T-cell (primary cell): ENCODE data around the gene CCBE1. TPM values are rescaled to one million over a fixed set of nuclear protein-coding genes. Genes with fewer than 3 reads are reported as not detected.
A peak's percentile ranks its signal among the peaks of the same experiment; 100 is the strongest.

Experiments used
- ATAC-seq, 4 experiments: fragments of 200-7000 bp in 3 of 4; fragments of 150-1000 bp in 1 of 4; cut with Tn5 transposase; replicated peaks in 1 of 4; 1 replicate in 3 of 4; 2 replicates in 1 of 4; pipeline ENCODE4 v1.10.0; 2021; ENCODE audit warnings: moderate library complexity in 3 of 4, mild to moderate bottlenecking in 2 of 4, moderate number of reproducible peaks in 1 of 4
- CTCF ChIA-PET, 2 donors: fragments of 300-600 bp; sonication (Branson Sonifier 250); formaldehyde crosslinking; loops; one replicate each; lab custom pipeline; 2022; ENCODE audit warnings: antibody characterized with exemption in 2 of 2; lab: Charles Lee
- POLR2A ChIA-PET, 2 donors: fragments of 300-600 bp; sonication (Branson Sonifier 250); formaldehyde crosslinking; loops; one replicate each; lab custom pipeline; 2022; ENCODE audit warnings: antibody characterized with exemption in 2 of 2; lab: Charles Lee
- DNase-seq, 35 experiments: peaks; one replicate each; pipeline versions ENCODE4 v3.0.0 to v3.0.0-alpha.2; 2013 to 2023
- H3K27ac ChIP-seq: one replicate; pipeline ENCODE4 v1.5.1; 2013; ENCODE audit warnings: low read length
- H3K27me3 ChIP-seq, 2 experiments: replicated peaks in 1 of 2; 1 replicate in 1 of 2; 2 replicates in 1 of 2; pipeline versions ENCODE4 v1.6.1 to v1.7.0; 2013; ENCODE audit warnings: low read length in 1 of 2, mixed read lengths in 1 of 2; ENCODE audit not compliant: control insufficient read depth in 2 of 2, insufficient read depth in 2 of 2; ENCODE audit errors: extremely low read depth in 1 of 2
- H3K36me3 ChIP-seq, 2 donors: 1 replicate in 1 of 2; 2 replicates in 1 of 2; pipeline versions ENCODE4 v1.6.1 to v1.7.0; 2013; ENCODE audit warnings: low read length in 1 of 2; ENCODE audit not compliant: control insufficient read depth in 2 of 2, insufficient read depth in 1 of 2; ENCODE audit errors: extremely low read depth in 1 of 2
- H3K4me1 ChIP-seq, 2 experiments: 1 replicate in 1 of 2; 2 replicates in 1 of 2; pipeline versions ENCODE4 v1.6.1 to v1.7.0; 2013; ENCODE audit warnings: low read length in 2 of 2, mixed read lengths in 1 of 2; ENCODE audit not compliant: insufficient read depth in 2 of 2, control insufficient read depth in 1 of 2; ENCODE audit errors: extremely low read depth in 1 of 2
- H3K4me3 ChIP-seq, 2 donors: 1 replicate in 1 of 2; 2 replicates in 1 of 2; pipeline versions ENCODE4 v1.5.1 to v1.7.0; 2013; ENCODE audit warnings: mild to moderate bottlenecking in 2 of 2, low read length in 1 of 2, moderate library complexity in 1 of 2; ENCODE audit not compliant: control insufficient read depth in 1 of 2; ENCODE audit errors: extremely low read depth in 1 of 2
- H3K9me3 ChIP-seq: 2 replicates; pipeline ENCODE4 v1.7.0; 2013
- H3K27ac Mint-ChIP-seq, 2 donors: one replicate each; pipeline ENCODE4 v1.8.0; 2020 to 2021; ENCODE audit warnings: mild to moderate bottlenecking in 2 of 2, mixed read lengths in 2 of 2
- H3K27me3 Mint-ChIP-seq, 2 donors: one replicate each; pipeline ENCODE4 v1.8.0; 2021 to 2022; ENCODE audit warnings: mixed read lengths in 2 of 2
- H3K36me3 Mint-ChIP-seq: one replicate; pipeline ENCODE4 v1.8.0; 2021; ENCODE audit warnings: mixed read lengths
- H3K4me1 Mint-ChIP-seq, 3 donors: one replicate each; pipeline ENCODE4 v1.8.0; 2020 to 2022; ENCODE audit warnings: mixed read lengths in 3 of 3, mild to moderate bottlenecking in 1 of 3
- H3K4me3 Mint-ChIP-seq, 3 donors: one replicate each; pipeline ENCODE4 v1.8.0; 2020 to 2022; ENCODE audit warnings: mild to moderate bottlenecking in 3 of 3, mixed read lengths in 3 of 3, moderate library complexity in 3 of 3
- H3K9me3 Mint-ChIP-seq, 3 donors: one replicate each; pipeline ENCODE4 v1.8.0; 2020 to 2022; ENCODE audit warnings: mixed read lengths in 3 of 3
- WGBS: methylation state at CpG from one replicate; pipeline ENCODE4 v1.1.5; 2013; ENCODE audit warnings: missing lambda C conversion rate; ENCODE audit not compliant: insufficient coverage; 5-methylcytosine and 5-hydroxymethylcytosine counted together
- total RNA-seq, 35 experiments: library from RNA in 6 of 35; stranded (reverse) in 6 of 35; fragments of 120-200 nt in 1 of 35; gene quantifications; one replicate each; pipeline versions ENCODE4 v1.2.1 to v1.2.4 and lab custom pipeline; 2013 to 2026

Gene CCBE1
- total RNA-seq, 5 donors from 2014 or later (not counting 1 experiment from before 2014, with no cell fraction given): 0.07 to 0.32 (median 0.29) TPM; not detected in 2

- H3K9me3 Mint-ChIP-seq: no peaks in the 10 kb centered on the region
- Histone ChIP-seq H3K9me3 (no peaks in the 10 kb centered on the region), H3K27ac (no peak overlapping the region), H3K4me1 (no peaks in the 10 kb centered on the region), H3K36me3 (no peaks in the 10 kb centered on the region), H3K4me3 (no peak overlapping the region), H3K27me3 (no peaks in the 10 kb centered on the region)
- ChIA-PET CTCF (interaction anchor here (0.9 to 4.3 kb wide), 25 partner anchors 13 to 634 kb away, joined by 3 to 57 read pairs (median 5); partner anchors contain the start of gene CPLX4 (in 1 of the 2)), POLR2A (interaction anchor here (0.6 to 0.7 kb wide), 2 partner anchors 11 to 16 kb away, joined by 3 read pairs; no protein-coding TSS in a partner anchor)
- 14% methylated on average over 8 of the region's 13 CpGs for WGBS
- H3K4me3 Mint-ChIP-seq: no peak overlapping the region
- peaks cover 4 to 6% of the 10 kb centered on the region in 2 donors for H3K27me3 Mint-ChIP-seq
- H3K27ac Mint-ChIP-seq: no peak overlapping the region
- DNase-seq (peak; percentile 9 to 75 (median 52)), ATAC-seq (peak; percentile 82 to 92 (median 85))
- H3K36me3 Mint-ChIP-seq: no peaks in the 10 kb centered on the region
- H3K4me1 Mint-ChIP-seq: peaks cover 0 to 6% (median 4%) of the 10 kb centered on the region in 3 donors
Measured at GRCh38 chr18:59402432-59403090, 294.7 kb downstream of the CCBE1 start.

GRCh38 chr18:59400407-59400806 is 296.8 kb downstream of the CCBE1 start:
- DNase-seq (no peak), ATAC-seq (no peak)
- Mint-ChIP-seq H3K9me3 (no peaks in the 10 kb centered on the region), H3K4me3 (no peak overlapping the region), H3K27me3 (peaks cover 12 to 14% of the 10 kb centered on the region in 2 donors), H3K27ac (no peak overlapping the region), H3K4me1 (peaks cover 8 to 14% (median 11%) of the 10 kb centered on the region in 3 donors), H3K36me3 (no peaks in the 10 kb centered on the region)
- Histone ChIP-seq H3K27me3 (peaks cover 0 to 10% of the 10 kb centered on the region in 2 experiments), H3K36me3 (no peaks in the 10 kb centered on the region), H3K27ac (no peak overlapping the region), H3K9me3 (no peaks in the 10 kb centered on the region), H3K4me1 (peaks cover 0 to 6% of the 10 kb centered on the region in 2 experiments), H3K4me3 (no peak overlapping the region)
- ChIA-PET CTCF (interaction anchor here in 1 of 2 donors (0.6 to 4.3 kb wide), 3 partner anchors 88 to 476 kb away, joined by 3 to 51 read pairs (median 3); no protein-coding TSS in a partner anchor), POLR2A (no interaction called here)
- WGBS: no CpG with 5 or more reads among the region's 6 CpGs

- DNase-seq (no peak), ATAC-seq (no peak)
- Mint-ChIP-seq H3K4me1 (peaks cover 10 to 14% (median 10%) of the 10 kb centered on the region in 3 donors), H3K27me3 (peaks cover 31 to 40% of the 10 kb centered on the region in 2 donors), H3K27ac (peak overlapping the region in 1 of 2 donors; percentile 5), H3K4me3 (peak overlapping the region in 1 of 3 donors; percentile 14), H3K36me3 (no peaks in the 10 kb centered on the region), H3K9me3 (no peaks in the 10 kb centered on the region)
- Histone ChIP-seq H3K4me3 (no peak overlapping the region), H3K27ac (no peak overlapping the region), H3K36me3 (no peaks in the 10 kb centered on the region), H3K27me3 (peaks cover 0 to 18% of the 10 kb centered on the region in 2 experiments), H3K4me1 (peaks cover 0 to 8% of the 10 kb centered on the region in 2 experiments), H3K9me3 (no peaks in the 10 kb centered on the region)
- CTCF ChIA-PET: interaction anchor here in 1 of 2 donors (0.6 kb wide), 1 partner anchor 443 kb away, joined by 5 read pairs; no protein-coding TSS in a partner anchor
- 15% methylated on average over 8 of the region's 10 CpGs for WGBS
- POLR2A ChIA-PET: no interaction called here
Measured at GRCh38 chr18:59395226-59396175, 301.7 kb downstream of the CCBE1 start.

- 100% methylated on average over 2 of the region's 3 CpGs for WGBS
- POLR2A ChIA-PET: no interaction called here
- Mint-ChIP-seq H3K4me1 (peaks cover 10 to 14% (median 10%) of the 10 kb centered on the region in 3 donors), H3K9me3 (no peaks in the 10 kb centered on the region), H3K27me3 (peaks cover 31 to 44% of the 10 kb centered on the region in 2 donors), H3K36me3 (no peaks in the 10 kb centered on the region), H3K27ac (no peak overlapping the region), H3K4me3 (no peak overlapping the region)
- Histone ChIP-seq H3K4me1 (peaks cover 0 to 8% of the 10 kb centered on the region in 2 experiments), H3K27ac (no peak overlapping the region), H3K27me3 (peaks cover 0 to 18% of the 10 kb centered on the region in 2 experiments), H3K36me3 (no peaks in the 10 kb centered on the region), H3K4me3 (no peak overlapping the region), H3K9me3 (no peaks in the 10 kb centered on the region)
- no peak for DNase-seq
- no peak for ATAC-seq
- CTCF ChIA-PET: no interaction called here
Measured at GRCh38 chr18:59393381-59393780, 303.8 kb downstream of the CCBE1 start.

- Histone ChIP-seq H3K9me3 (no peaks in the 10 kb centered on the region), H3K4me1 (no peaks in the 10 kb centered on the region), H3K27me3 (peaks cover 0 to 11% of the 10 kb centered on the region in 2 experiments), H3K4me3 (no peak overlapping the region), H3K27ac (no peak overlapping the region), H3K36me3 (no peaks in the 10 kb centered on the region)
- no peak for DNase-seq
- CTCF ChIA-PET: interaction anchor here in 1 of 2 donors (0.9 kb wide), 1 partner anchor 14 kb away, joined by 5 read pairs; no protein-coding TSS in a partner anchor
- H3K9me3 Mint-ChIP-seq: no peaks in the 10 kb centered on the region
- WGBS: no CpG with 5 or more reads among the region's 4 CpGs
- H3K4me3 Mint-ChIP-seq: no peak overlapping the region
- H3K27ac Mint-ChIP-seq: no peak overlapping the region
- H3K36me3 Mint-ChIP-seq: no peaks in the 10 kb centered on the region
- H3K27me3 Mint-ChIP-seq: peaks cover 15 to 25% of the 10 kb centered on the region in 2 donors
- no peaks in the 10 kb centered on the region for H3K4me1 Mint-ChIP-seq
- no peak for ATAC-seq
- POLR2A ChIA-PET: no interaction called here
Measured at GRCh38 chr18:59388817-59389216, 308.4 kb downstream of the CCBE1 start.
